K562 (cell line): ENCODE measurements around the gene CDCP2. TPM values are rescaled to one million over a fixed set of nuclear protein-coding genes. Genes with fewer than 3 reads are reported as not detected.

ENCODE experiments used
- ATF6 ChIP-seq: sonication (generic); formaldehyde crosslinking; IDR thresholded peaks from 2 replicates; pipeline ENCODE4 v1.4.0; 2020; ENCODE audit warnings: mild to moderate bottlenecking, missing genetic modification reagents
- BCLAF1 ChIP-seq, 2 experiments: fragments of 450-650 bp in 1 of 2; IDR thresholded peaks; 2 replicates each; pipeline ENCODE4 v1.6.1; 2011 to 2017; ENCODE audit warnings: low read depth in 2 of 2, antibody characterized with exemption in 1 of 2, borderline replicate concordance in 1 of 2, low read length in 1 of 2, mild to moderate bottlenecking in 1 of 2, mixed read lengths in 1 of 2; ENCODE audit not compliant: control insufficient read depth in 1 of 2
- E2F5 ChIP-seq: sonication (generic); formaldehyde crosslinking; IDR thresholded peaks from 2 replicates; pipeline ENCODE4 v1.8.0; 2022; ENCODE audit warnings: mild to moderate bottlenecking, missing genetic modification reagents
- GTF2E2 ChIP-seq: fragments of 200-800 bp; sonication (Bioruptor generic); IDR thresholded peaks from 2 replicates; pipeline ENCODE4 v1.6.1; 2016; ENCODE audit warnings: missing genetic modification characterization, missing compliant biosample characterization
- PHF8 ChIP-seq: fragments of 200-600 bp; sonication (generic); IDR thresholded peaks from 2 replicates; pipeline ENCODE4 v1.6.1; 2012; ENCODE audit warnings: mixed run types, mild to moderate bottlenecking, inconsistent platforms, low read length, moderate library complexity, borderline replicate concordance
- RBM14 ChIP-seq: fragments of 200-400 bp; formaldehyde crosslinking; IDR thresholded peaks from 2 replicates; pipeline ENCODE4 v1.6.1; 2018; ENCODE audit warnings: low read depth, mild to moderate bottlenecking, low read length, moderate library complexity, borderline replicate concordance; ENCODE audit not compliant: insufficient read depth
- RBM22 ChIP-seq: fragments of 200-400 bp; formaldehyde crosslinking; IDR thresholded peaks from 2 replicates; pipeline ENCODE4 v1.6.1; 2018; ENCODE audit warnings: low read length, low read depth; ENCODE audit not compliant: poor library complexity, severe bottlenecking
- RNF219 ChIP-seq: fragments of 250-450 bp; sonication (Bioruptor Pico); IDR thresholded peaks from 2 replicates; pipeline ENCODE4 v1.5.0; 2022; ENCODE audit warnings: mild to moderate bottlenecking
- XRCC4 ChIP-seq: IDR thresholded peaks from one replicate; pipeline ENCODE4 v1.6.1; 2011; ENCODE audit not compliant: insufficient read depth, insufficient read length; ENCODE audit errors: extremely low read depth
- ZNF124 ChIP-seq: sonication (generic); formaldehyde crosslinking; IDR thresholded peaks from 2 replicates; pipeline ENCODE4 v1.8.1; 2022; ENCODE audit warnings: missing genetic modification reagents
- ZNF253 ChIP-seq: fragments of 250-450 bp; sonication (Bioruptor Pico); conservative IDR thresholded peaks from 2 replicates; pipeline ENCODE4 v1.6.1; 2021; ENCODE audit warnings: mild to moderate bottlenecking
- ZNF263 ChIP-seq: sonication (generic); formaldehyde crosslinking; IDR thresholded peaks from 2 replicates; pipeline ENCODE4 v1.8.0; 2022; ENCODE audit warnings: mild to moderate bottlenecking, missing genetic modification reagents, borderline replicate concordance
- ZNF384 ChIP-seq: IDR thresholded peaks from 2 replicates; pipeline ENCODE4 v1.6.1; 2012; ENCODE audit warnings: low read depth, low read length, improper control_type of control experiment
- ZNF436 ChIP-seq: fragments of 250-450, 450-650 bp; sonication (Bioruptor Pico); formaldehyde crosslinking; IDR thresholded peaks from 2 replicates; pipeline ENCODE4 v1.7.0; 2020; ENCODE audit warnings: mild to moderate bottlenecking
- ZNF512 ChIP-seq: IDR thresholded peaks from 2 replicates; pipeline ENCODE4 v1.6.1; 2016; ENCODE audit warnings: missing genetic modification characterization, missing compliant biosample characterization
- polyA plus RNA-seq, 8 experiments: library from polyadenylated mRNA; depleted of rRNA in 4 of 8; stranded (reverse) in 5 of 8; unstranded in 3 of 8; fragments of >200 nt; fragmentation: Nextera tagmentation in 2 of 8; fragmentation: Illumina TruSeq in 1 of 8; extraction: Ambion mirVana in 2 of 8; extraction: Trizol in 1 of 8; gene quantifications; 2 replicates each; pipeline versions ENCODE4 v1.2.1 to v1.2.3, GENCODE V29; 2011 to 2014; ENCODE audit warnings: inconsistent platforms in 1 of 8, missing spikeins in 1 of 8
- total RNA-seq, 7 experiments: library from RNA; depleted of rRNA in 6 of 7; stranded (reverse); fragments of >200 nt in 6 of 7; fragmentation: Illumina TruSeq in 2 of 7; extraction: Trizol in 2 of 7; gene quantifications; 2 replicates each; pipeline versions ENCODE4 v1.2.1 to v1.2.3, GENCODE V29; 2011 to 2021; ENCODE audit warnings: low replicate concordance in 1 of 7

The CDCP2 gene
- total and polyA plus RNA-seq, 9 of the 15 experiments (the other 6 are each of a cell fraction or from before 2014, with no cell fraction given) = not detected

- TF ChIP-seq BCLAF1 (IDR thresholded peaks at IDR 0.05; ENCODE audit: borderline replicate concordance in 1 of 2, control insufficient read depth in 1 of 2, low read depth in 2 of 2, low read length in 1 of 2) (no peak), ATF6 (CRISPR knock-in tag) (0 out of 2 replicates have a peak, but pooled peaks have one; percentile 33), ZNF384 (no peak), GTF2E2 (no peak; the same call in 1 of the 2 replicates), ZNF263 (no peak), PHF8 (peak; percentile 98), ZNF436 (no peak), ZNF512 (tag) (no peak), XRCC4 (no peak), E2F5 (0 out of 2 replicates have a peak, but pooled peaks have one; percentile 82), RBM14 (no peak), RNF219 (CRISPR knock-in tag) (no peak), RBM22 (peak; percentile 60), ZNF253 (no peak), ZNF124 (CRISPR knock-in tag) (no peak)
Observed at GRCh38 chr1:54199765-54200518, 47.1 kb upstream of the CDCP2 start, which contains the start of the genes CYB5RL and MRPL37 (continued).
